ENCODE results near the gene PIKFYVE. TPM values are rescaled to one million over a fixed set of nuclear protein-coding genes. Genes with fewer than 3 reads are reported as not detected.
A peak's percentile ranks its signal among the peaks of the same experiment; 100 is the strongest.

Gene PIKFYVE
- total RNA-seq, 6 experiments from 2014 or later, result 10.7 to 16.0 (median 13.2) TPM

DNA sequence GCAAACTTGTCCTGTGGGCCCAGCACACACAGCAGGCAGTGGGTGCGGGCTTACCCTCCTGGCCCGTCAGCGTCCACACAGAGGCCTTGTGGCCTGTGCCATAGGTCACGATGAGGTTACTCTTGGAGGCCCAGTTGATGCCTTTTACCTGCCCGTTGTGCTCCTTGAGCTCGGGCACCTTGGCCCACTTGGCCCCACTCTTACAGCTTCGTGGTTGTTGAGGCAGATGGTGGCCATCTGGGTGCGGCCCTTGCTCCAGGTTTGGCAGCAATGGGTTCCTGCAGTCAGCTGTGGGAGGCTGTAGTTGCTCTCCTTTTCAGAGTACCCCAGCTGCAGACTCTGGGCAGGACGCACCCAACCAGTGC lies 95.0 kb downstream of the PIKFYVE start:
- peaks cover 0 to 5% (median 0%) of the 10 kb centered on the region in 4 donors for H3K9me3 ChIP-seq
- no peak overlapping the region for H3K4me3 ChIP-seq
- H3K36me3 ChIP-seq, result no peaks in the 10 kb centered on the region
- intact Hi-C loops (cut with DNase I), result no loop called here
- peaks cover 0 to 26% (median 4%) of the 10 kb centered on the region in 4 donors for H3K4me1 ChIP-seq
- WGBS (ENCODE audit: insufficient coverage, low coverage, low lambda C conversion rate, missing lambda C conversion rate), result no CpG with 5 or more reads among the region's 9 CpGs
- no peak overlapping the region for H3K27ac ChIP-seq
- DNase-seq (no peak), ATAC-seq (peak in 1 of 4 donors; percentile 18)
- no peaks in the 10 kb centered on the region for H3K27me3 ChIP-seq
- TF ChIP-seq, protein P1, sequence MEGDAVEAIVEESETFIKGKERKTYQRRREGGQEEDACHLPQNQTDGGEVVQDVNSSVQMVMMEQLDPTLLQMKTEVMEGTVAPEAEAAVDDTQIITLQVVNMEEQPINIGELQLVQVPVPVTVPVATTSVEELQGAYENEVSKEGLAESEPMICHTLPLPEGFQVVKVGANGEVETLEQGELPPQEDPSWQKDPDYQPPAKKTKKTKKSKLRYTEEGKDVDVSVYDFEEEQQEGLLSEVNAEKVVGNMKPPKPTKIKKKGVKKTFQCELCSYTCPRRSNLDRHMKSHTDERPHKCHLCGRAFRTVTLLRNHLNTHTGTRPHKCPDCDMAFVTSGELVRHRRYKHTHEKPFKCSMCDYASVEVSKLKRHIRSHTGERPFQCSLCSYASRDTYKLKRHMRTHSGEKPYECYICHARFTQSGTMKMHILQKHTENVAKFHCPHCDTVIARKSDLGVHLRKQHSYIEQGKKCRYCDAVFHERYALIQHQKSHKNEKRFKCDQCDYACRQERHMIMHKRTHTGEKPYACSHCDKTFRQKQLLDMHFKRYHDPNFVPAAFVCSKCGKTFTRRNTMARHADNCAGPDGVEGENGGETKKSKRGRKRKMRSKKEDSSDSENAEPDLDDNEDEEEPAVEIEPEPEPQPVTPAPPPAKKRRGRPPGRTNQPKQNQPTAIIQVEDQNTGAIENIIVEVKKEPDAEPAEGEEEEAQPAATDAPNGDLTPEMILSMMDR (IDR thresholded peaks at IDR 0.05), result no peak
- no peak for TF ChIP-seq POLR2A (IDR thresholded peaks at IDR 0.05)

DNA sequence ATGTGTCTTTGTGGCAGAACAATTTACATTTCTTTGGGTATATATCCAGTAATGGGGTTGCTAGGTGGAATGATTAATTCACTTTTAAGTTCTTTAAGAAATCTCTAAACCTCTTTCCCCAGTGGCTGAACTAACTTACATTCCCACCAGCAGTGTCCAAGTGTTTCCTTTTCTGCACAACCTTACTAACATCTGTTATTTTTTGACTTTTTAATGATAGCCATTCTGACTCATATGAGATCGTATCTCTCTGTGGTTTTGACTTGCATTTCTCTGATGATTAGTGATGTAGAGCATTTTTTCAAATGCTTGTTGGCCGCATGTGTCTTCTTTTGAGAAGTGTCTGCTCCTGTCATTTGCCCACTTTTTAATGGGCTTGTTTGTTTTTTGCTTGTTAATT lies 97.4 kb downstream of the PIKFYVE start:
- no peak overlapping the region for H3K27ac ChIP-seq
- H3K9me3 ChIP-seq, result peaks cover 0 to 5% (median 0%) of the 10 kb centered on the region in 4 donors
- ATAC-seq, result no peak
- peaks cover 0 to 4% (median under 1%) of the 10 kb centered on the region in 4 donors for H3K4me1 ChIP-seq
- intact Hi-C loops (cut with DNase I), result no loop called here
- DNase-seq, result no peak
- no peak overlapping the region for H3K4me3 ChIP-seq
- H3K36me3 ChIP-seq, result no peaks in the 10 kb centered on the region
- WGBS (ENCODE audit: insufficient coverage, low coverage, low lambda C conversion rate, missing lambda C conversion rate), result 48% methylated on average over 2 of the region's 2 CpGs
- TF ChIP-seq, protein P1 (IDR thresholded peaks at IDR 0.05), result no peak
- no peak for TF ChIP-seq POLR2A (IDR thresholded peaks at IDR 0.05)
- H3K27me3 ChIP-seq, result no peaks in the 10 kb centered on the region

DNA sequence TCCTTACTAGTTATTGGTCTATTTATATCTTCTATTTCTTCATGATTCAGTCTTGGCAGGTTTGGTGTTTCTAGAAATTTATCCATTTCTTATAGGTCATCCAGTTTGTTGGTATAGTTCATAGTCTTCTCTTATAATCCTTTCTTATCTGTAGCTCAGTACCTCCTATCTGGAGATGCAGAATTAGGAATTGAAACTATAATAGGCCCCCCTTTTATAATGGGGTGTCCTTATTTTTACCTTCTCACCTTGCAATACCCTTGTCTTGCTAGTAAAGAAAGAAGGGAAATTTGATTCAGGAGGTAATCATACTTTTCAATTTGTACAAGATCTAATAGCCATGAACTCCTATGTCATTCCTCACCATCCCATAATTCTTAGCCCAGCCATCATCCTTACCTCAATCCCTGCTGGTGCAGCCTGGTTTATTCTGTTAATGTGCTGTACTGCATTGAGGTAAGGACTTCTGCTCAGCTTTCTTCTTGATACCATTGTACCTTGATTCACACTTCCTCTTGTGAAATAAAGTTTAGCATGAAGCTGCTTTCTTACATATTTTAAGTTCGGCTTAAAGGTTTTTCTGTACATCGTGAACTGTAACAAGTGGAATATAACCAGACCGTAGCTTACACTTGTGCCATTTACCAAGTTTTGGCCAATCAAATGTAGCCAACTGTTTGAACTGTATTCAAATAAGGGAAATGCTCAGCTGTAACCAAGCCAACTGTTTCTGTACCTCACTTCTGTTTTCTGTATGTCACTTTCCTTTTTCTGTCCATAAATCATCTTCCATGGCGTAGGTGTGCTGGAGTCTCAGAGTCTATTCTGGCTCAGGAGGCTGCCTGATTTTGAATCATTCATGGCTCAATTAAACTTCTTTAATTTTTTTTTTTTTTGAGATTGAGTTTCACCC lies 100.4 kb downstream of the PIKFYVE start:
- TF ChIP-seq POLR2A (IDR thresholded peaks at IDR 0.05), result no peak
- TF ChIP-seq, protein P1 (IDR thresholded peaks at IDR 0.05), result no peak
- peaks cover 0 to 26% (median 5%) of the 10 kb centered on the region in 4 donors for H3K4me1 ChIP-seq
- H3K4me3 ChIP-seq, result no peak overlapping the region
- intact Hi-C loops (cut with DNase I), result no loop called here
- H3K27me3 ChIP-seq, result no peaks in the 10 kb centered on the region
- ATAC-seq (no peak), DNase-seq (no peak)
- no peak overlapping the region for H3K27ac ChIP-seq
- no peaks in the 10 kb centered on the region for H3K36me3 ChIP-seq
- 47% methylated on average over 4 of the region's 4 CpGs for WGBS (ENCODE audit: insufficient coverage, low coverage, low lambda C conversion rate, missing lambda C conversion rate)
- H3K9me3 ChIP-seq, result peaks cover 0 to 5% (median 2%) of the 10 kb centered on the region in 4 donors

DNA sequence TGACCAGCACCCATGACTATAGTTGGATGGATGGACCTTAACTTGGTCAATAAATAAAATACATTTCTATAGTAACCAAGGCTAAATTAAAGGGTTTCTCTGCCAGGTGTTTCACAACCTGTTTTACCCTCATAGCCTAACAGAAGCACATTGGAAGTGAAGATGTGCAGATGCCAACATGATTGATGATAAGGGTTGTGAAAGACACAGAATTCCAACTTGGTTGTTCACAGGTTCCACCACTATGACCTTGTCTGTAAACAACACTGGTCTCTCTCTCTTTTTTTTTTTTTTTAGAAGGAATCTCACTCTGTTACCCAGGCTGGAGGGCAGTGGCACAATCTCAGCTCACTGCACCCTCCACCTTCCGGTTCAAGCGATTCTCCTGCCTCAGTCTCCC lies 103.0 kb downstream of the PIKFYVE start:
- Histone ChIP-seq H3K27ac (peak overlapping the region; percentile 58 to 86 (median 69)), H3K36me3 (no peaks in the 10 kb centered on the region), H3K9me3 (peaks cover 0 to 5% (median 2%) of the 10 kb centered on the region in 4 donors), H3K4me3 (no peak overlapping the region), H3K27me3 (no peaks in the 10 kb centered on the region), H3K4me1 (peaks cover 0 to 26% (median 5%) of the 10 kb centered on the region in 4 donors)
- intact Hi-C loops (cut with DNase I), result no loop called here
- ATAC-seq, result peak; percentile 57 to 94 (median 76)
- TF ChIP-seq, protein P1 (IDR thresholded peaks at IDR 0.05), result no peak
- TF ChIP-seq POLR2A (IDR thresholded peaks at IDR 0.05), result no peak
- WGBS (ENCODE audit: insufficient coverage, low coverage, low lambda C conversion rate, missing lambda C conversion rate), result 0% methylated on average over 2 of the region's 2 CpGs
- DNase-seq, result peak in 1 of 3 donors; percentile 59

All from right lobe of liver (tissue), 6 donors.